Measurements from ENCODE around the gene PSTPIP1. TPM values are rescaled to one million over a fixed set of nuclear protein-coding genes. Genes with fewer than 3 reads are reported as not detected.
A peak's percentile ranks its signal among the peaks of the same experiment; 100 is the strongest.

PSTPIP1 gene
- total RNA-seq, 4 donors from 2014 or later, result 7.7 to 11.8 (median 8.1) TPM

- no peaks in the 10 kb centered on the region for H3K9me3 ChIP-seq
- H3K4me3 ChIP-seq, result no peak overlapping the region
- peaks cover 0 to 32% (median 10%) of the 10 kb centered on the region in 4 donors for H3K36me3 ChIP-seq
- no peak overlapping the region for H3K27ac ChIP-seq (replicated peaks in 1 of 4)
- intact Hi-C loops (cut with DNase I), result no loop called here
- H3K4me1 ChIP-seq, result peaks cover 0 to 13% (median 0%) of the 10 kb centered on the region in 4 donors
- DNase-seq (ENCODE audit: extremely low spot score), result no peak
- WGBS, result 87% methylated on average over 9 of the region's 13 CpGs
- no peak for TF ChIP-seq POLR2A (IDR thresholded peaks at IDR 0.05; ENCODE audit: low read depth)
- TF ChIP-seq EP300 (IDR thresholded peaks at IDR 0.05), result no peak
- TF ChIP-seq CTCF (IDR thresholded peaks at IDR 0.05), result no peak
- peaks cover 0 to 7% (median 0%) of the 10 kb centered on the region in 4 donors for H3K27me3 ChIP-seq
Observed at GRCh38 chr15:77035999-77036471, 41.1 kb downstream of the PSTPIP1 start.

DNA sequence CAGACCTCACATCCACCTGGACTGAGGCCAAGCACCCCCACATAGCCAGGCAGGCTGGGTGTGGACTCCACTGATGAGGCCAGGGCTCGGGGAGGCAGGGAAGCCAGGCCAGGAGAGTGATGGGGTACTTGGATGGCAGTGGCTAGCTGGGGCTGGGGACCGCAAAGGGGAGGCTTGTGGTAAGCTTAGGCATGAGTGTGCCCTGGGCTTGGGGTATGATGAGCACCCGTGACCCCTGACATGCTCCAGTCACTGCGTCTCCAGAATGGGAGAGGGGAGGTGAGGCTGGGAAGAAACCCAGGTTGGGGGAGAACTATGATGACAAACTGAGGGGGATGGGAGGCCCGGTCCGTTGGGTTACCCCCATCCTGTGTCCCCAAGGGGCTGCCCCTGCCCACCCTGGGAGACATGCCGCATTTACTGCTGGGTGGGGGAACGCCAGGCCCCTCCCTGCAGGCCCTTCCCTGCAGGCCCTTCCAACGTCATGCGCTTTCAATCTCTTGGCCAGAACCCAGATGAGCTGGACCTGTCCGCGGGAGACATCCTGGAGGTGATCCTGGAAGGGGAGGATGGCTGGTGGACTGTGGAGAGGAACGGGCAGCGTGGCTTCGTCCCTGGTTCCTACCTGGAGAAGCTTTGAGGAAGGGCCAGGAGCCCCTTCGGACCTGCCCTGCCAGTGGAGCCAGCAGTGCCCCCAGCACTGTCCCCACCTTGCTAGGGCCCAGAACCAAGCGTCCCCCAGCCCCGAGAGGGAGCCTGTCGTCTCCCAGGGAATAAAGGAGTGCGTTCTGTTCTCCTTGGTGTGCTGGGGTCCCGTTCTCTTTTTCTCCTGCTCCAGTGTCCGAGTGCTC, 41.8 kb downstream of the PSTPIP1 start:
- Histone ChIP-seq H3K9me3 (no peaks in the 10 kb centered on the region), H3K4me1 (peaks cover 0 to 13% (median 0%) of the 10 kb centered on the region in 4 donors), H3K36me3 (peaks cover 0 to 33% (median 12%) of the 10 kb centered on the region in 4 donors), H3K27ac (replicated peaks in 1 of 4) (no peak overlapping the region), H3K27me3 (peaks cover 0 to 2% (median 0%) of the 10 kb centered on the region in 4 donors), H3K4me3 (no peak overlapping the region)
- no peak for DNase-seq (ENCODE audit: extremely low spot score)
- 88% methylated on average over 9 of the region's 22 CpGs for WGBS
- TF ChIP-seq POLR2AphosphoS5 (IDR thresholded peaks at IDR 0.05) (no peak), POLR2A (IDR thresholded peaks at IDR 0.05; ENCODE audit: low read depth) (no peak), CTCF (IDR thresholded peaks at IDR 0.05) (no peak), EP300 (IDR thresholded peaks at IDR 0.05) (no peak)
- intact Hi-C loops (cut with DNase I), result no loop called here

DNA sequence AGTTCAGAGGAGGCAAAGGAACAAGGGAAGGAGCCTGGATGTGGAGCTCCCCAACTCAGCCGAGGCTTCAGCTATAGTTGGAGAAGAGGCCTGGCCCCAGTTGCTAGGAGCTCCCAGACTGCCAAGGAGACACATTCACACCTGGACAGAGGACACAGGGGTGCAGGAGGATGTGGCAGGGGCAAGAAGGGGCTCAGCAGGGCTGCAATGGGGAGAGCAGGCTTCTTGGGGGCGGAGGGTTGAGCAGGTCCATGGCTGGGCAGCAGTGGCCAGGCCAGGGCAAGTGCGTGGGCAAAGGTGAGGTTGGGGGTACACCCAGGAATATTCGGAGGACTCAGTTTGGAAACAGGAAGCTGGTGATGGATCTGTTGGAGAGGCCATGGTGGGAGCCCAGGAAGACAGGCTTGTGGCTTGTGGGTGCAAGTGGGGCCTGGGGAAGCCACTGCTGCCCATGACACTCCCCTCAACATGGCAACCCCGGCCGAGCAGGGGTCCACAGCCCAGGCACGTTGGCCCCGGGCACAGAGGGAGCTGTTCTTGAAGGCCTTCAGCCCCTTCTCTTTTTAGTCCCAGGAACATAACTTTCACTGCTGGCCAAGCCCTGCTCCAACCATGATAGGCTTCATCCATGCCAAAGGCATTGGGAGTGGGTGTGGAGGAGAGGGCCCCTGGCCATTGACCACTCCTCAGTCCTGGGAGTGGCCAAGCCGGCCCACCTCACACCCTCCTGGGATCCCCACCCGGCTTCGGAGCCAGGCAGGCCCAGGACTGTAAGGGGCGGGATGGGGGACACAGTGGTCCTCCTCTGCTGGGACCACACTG, 42.7 kb downstream of the PSTPIP1 start:
- TF ChIP-seq CTCF (IDR thresholded peaks at IDR 0.05), result no peak
- TF ChIP-seq EP300 (IDR thresholded peaks at IDR 0.05), result no peak
- TF ChIP-seq POLR2AphosphoS5 (IDR thresholded peaks at IDR 0.05), result no peak
- no peak for TF ChIP-seq POLR2A (IDR thresholded peaks at IDR 0.05; ENCODE audit: low read depth)
- 97% methylated on average over 10 of the region's 12 CpGs for WGBS
- H3K27ac ChIP-seq (replicated peaks in 1 of 4), result no peak overlapping the region
- peak; percentile 83 for DNase-seq (ENCODE audit: extremely low spot score)
- H3K36me3 ChIP-seq, result peaks cover 0 to 41% (median 16%) of the 10 kb centered on the region in 4 donors
- no peaks in the 10 kb centered on the region for H3K27me3 ChIP-seq
- no peak overlapping the region for H3K4me3 ChIP-seq
- peaks cover 0 to 13% (median 0%) of the 10 kb centered on the region in 4 donors for H3K4me1 ChIP-seq
- H3K9me3 ChIP-seq, result no peaks in the 10 kb centered on the region
- intact Hi-C loops (cut with DNase I), result no loop called here

DNA sequence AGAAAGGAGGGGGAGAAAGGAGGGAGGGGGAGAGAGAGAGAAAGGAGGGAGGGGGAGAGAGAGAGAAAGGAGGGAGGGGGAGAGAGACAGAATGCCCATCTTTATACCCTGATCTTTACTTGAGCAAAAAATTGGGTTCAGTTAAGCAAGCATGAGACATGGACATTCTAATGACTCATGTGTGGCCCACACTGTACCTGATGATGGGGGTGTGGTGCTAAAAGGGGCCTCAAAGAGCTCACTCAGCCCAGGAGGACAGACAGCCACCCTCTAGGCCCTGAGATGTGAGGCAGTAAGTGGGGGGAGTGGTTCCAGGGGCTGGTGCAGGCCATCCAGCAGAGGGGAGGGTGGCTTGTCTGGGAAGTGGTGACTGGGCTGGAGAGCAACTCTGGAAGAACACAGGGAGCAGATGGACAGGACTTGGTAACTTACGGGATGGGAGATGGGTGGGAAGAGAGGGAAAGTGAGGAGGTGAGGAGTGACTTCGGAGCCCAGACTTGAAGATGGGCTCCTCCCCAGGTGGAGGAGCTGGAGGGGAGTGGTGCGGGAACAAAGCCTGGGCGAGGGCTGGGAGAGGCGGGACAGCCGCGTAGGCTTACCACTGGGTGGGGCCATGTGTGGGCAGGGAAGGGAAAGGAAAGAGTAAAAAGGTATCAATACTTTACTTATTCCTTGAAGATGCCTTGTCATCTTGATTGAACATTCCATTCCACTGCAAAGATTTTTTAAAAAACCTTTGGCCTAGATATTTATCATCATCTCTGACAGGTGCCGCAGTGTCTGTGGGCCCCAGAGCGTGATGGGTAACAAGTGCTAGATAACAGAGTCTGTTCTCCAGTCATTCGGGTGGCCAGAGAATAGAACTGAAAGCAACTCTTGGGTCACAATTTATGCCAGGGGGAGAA, 43.6 kb downstream of the PSTPIP1 start:
- no peak overlapping the region for H3K27ac ChIP-seq (replicated peaks in 1 of 4)
- no peak for TF ChIP-seq CTCF (IDR thresholded peaks at IDR 0.05)
- no peak for TF ChIP-seq POLR2AphosphoS5 (IDR thresholded peaks at IDR 0.05)
- no peak for TF ChIP-seq POLR2A (IDR thresholded peaks at IDR 0.05; ENCODE audit: low read depth)
- no peak for TF ChIP-seq EP300 (IDR thresholded peaks at IDR 0.05)
- H3K4me3 ChIP-seq, result no peak overlapping the region
- intact Hi-C loops (cut with DNase I), result no loop called here
- peaks cover 0 to 51% (median 25%) of the 10 kb centered on the region in 4 donors for H3K36me3 ChIP-seq
- H3K4me1 ChIP-seq, result peaks cover 0 to 13% (median 0%) of the 10 kb centered on the region in 4 donors
- 94% methylated on average over 10 of the region's 10 CpGs for WGBS
- DNase-seq (ENCODE audit: extremely low spot score), result no peak
- H3K27me3 ChIP-seq, result no peaks in the 10 kb centered on the region
- no peaks in the 10 kb centered on the region for H3K9me3 ChIP-seq
